Thyroid gland (tissue), 4 donors: Measurements from ENCODE around the gene HOXC4. TPM values are rescaled to one million over a fixed set of nuclear protein-coding genes. Genes with fewer than 3 reads are reported as not detected.

Source experiments
- DNase-seq, 2 donors: peaks; one replicate each; pipeline ENCODE4 v3.0.0-alpha.2; 2019
- H3K27ac ChIP-seq, 3 donors: fragments of 200-600 bp; sonication (generic); 1 replicate in 2 of 3; 2 replicates in 1 of 3; pipeline ENCODE4 v1.5.1; 2016 to 2019; ENCODE audit warnings: mild to moderate bottlenecking in 1 of 3, moderate library complexity in 1 of 3
- H3K27me3 ChIP-seq: fragments of 200-600 bp; sonication (generic); one replicate; pipeline ENCODE4 v1.5.1; 2019
- H3K36me3 ChIP-seq, 2 donors: fragments of 200-600 bp; sonication (generic); one replicate each; pipeline ENCODE4 v1.5.1; 2016 to 2019
- H3K4me1 ChIP-seq, 2 donors: fragments of 200-600 bp; sonication (generic); one replicate each; pipeline ENCODE4 v1.5.1; 2017 to 2019
- H3K4me3 ChIP-seq, 3 donors: fragments of 200-600 bp; sonication (generic); replicated peaks in 1 of 3; 1 replicate in 2 of 3; 2 replicates in 1 of 3; pipeline ENCODE4 v1.5.1; 2016; ENCODE audit warnings: mild to moderate bottlenecking in 1 of 3
- H3K9me3 ChIP-seq: fragments of 200-600 bp; sonication (generic); one replicate; pipeline ENCODE4 v1.5.1; 2017
- POLR2A ChIP-seq, 2 donors: fragments of 450-650 bp; IDR thresholded peaks; one replicate each; pipeline ENCODE4 v1.6.1; 2017; ENCODE audit warnings: antibody characterized with exemption in 2 of 2, mild to moderate bottlenecking in 2 of 2, moderate library complexity in 1 of 2
- WGBS, 2 donors: methylation state at CpG; one replicate each; pipeline ENCODE4 v1.1.5; 2017; 5-methylcytosine and 5-hydroxymethylcytosine counted together
- intact Hi-C: fragments of 100-400 bp; cut with DNase I; formaldehyde crosslinking; loops from one replicate; pipeline ENCODE4 v1.15.1; 2023
- total RNA-seq, 4 donors: library from RNA; depleted of rRNA; stranded (reverse); fragments of >200 nt; gene quantifications; one replicate each; pipeline ENCODE4 v1.2.3, GENCODE V29; 2016
- TF ChIP-seq, protein P1 (sequence below), 6 experiments: fragments of 200-600 bp in 3 of 6; fragments of 450-650 bp in 3 of 6; sonication (generic) in 3 of 6; IDR thresholded peaks; one replicate each; pipeline ENCODE4 v1.5.1; 2016 to 2019; ENCODE audit warnings: antibody characterized with exemption in 6 of 6, mild to moderate bottlenecking in 2 of 6, inconsistent platforms in 1 of 6, moderate library complexity in 1 of 6

HOXC4 gene
- total RNA-seq, 4 donors from 2014 or later: 0.22 to 0.27 TPM; not detected in 2

DNA sequence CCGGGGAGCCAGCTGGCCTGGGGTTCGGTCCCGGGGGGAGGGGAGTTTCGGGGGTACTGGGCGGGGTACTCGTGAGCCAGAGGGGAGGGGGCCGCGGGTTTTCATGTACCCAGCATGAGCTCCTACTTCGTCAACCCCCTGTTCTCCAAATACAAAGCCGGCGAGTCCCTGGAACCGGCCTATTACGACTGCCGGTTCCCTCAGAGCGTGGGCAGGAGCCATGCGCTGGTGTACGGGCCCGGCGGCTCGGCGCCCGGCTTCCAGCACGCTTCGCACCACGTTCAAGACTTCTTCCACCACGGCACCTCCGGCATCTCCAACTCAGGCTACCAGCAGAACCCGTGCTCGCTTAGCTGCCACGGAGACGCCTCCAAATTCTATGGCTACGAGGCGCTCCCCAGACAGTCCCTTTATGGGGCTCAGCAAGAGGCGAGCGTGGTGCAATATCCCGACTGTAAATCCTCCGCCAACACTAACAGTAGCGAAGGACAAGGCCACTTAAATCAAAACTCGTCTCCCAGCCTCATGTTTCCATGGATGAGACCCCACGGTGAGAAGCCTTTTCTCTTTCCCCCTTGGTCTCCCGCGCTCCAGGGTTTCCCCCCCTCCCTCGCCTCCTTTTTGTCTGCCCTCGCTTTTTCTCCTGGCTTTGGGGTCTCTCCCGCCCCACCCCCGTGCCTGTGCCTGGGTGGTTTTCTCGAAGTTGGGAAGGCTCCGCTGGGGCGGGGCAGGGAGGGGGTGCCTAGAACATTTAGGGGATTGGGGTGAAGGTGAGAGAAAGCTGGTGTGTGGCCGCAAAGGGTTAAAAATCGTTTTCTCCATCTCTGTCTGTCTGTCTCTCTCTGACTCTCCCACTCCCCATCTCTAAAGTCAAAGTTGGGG lies 44.2 kb upstream of the HOXC4 start:
- Histone ChIP-seq H3K36me3 (no peaks in the 10 kb centered on the region), H3K27ac (no peak overlapping the region)
- no peak for DNase-seq

DNA sequence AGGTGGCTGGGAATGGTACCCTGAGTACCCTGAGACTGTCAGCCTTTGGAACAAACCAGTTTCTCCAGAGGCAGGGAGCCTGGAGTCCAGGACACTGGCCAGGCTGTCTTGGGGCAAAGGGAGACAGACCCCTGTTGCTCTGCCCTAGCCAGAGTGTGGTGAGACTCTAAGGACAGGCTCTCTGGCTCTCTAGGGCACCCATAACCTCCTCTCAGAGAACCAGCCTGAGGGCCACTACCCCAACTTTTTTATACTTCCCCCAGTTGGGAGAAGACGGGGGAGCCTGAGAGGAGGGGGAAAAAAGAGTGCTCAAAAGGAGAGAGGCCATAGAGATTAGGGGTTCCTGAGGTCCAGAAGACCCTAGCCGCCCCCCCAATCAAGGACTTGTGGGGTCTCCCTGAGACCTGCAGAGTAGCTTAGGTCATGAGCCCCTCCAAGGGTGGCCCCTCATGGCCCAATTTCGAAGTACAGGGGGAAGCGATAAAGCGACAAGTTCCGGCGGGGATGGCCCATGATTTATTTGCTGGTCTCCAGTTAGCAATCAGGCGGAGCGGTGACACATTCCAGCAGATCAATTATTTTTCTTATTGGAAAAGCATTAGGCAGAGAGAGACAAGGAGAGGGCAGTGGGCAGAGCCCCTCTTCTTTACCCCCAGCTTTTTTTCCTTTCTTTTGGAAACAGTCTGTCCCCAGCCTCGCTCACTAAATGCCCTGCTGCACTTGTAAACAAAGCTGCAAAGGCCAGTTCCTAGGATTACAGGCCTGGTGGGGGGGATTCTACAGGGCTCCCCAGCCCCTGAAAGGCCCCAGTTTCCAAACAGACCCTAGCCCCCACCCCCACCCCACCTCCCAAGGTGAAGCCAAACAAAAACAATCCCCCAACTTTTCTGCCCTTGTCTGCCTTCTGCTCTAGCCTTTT lies 43.3 kb upstream of the HOXC4 start:
- DNase-seq: no peak
- H3K4me1 ChIP-seq: peaks cover 0 to 22% of the 10 kb centered on the region in 2 donors

More for the DNA sequence above, 44.2 kb upstream of the HOXC4 start:
- H3K4me1 ChIP-seq: peaks cover 0 to 20% of the 10 kb centered on the region in 2 donors
- no peak for TF ChIP-seq POLR2A (IDR thresholded peaks at IDR 0.05)
- TF ChIP-seq, protein P1, sequence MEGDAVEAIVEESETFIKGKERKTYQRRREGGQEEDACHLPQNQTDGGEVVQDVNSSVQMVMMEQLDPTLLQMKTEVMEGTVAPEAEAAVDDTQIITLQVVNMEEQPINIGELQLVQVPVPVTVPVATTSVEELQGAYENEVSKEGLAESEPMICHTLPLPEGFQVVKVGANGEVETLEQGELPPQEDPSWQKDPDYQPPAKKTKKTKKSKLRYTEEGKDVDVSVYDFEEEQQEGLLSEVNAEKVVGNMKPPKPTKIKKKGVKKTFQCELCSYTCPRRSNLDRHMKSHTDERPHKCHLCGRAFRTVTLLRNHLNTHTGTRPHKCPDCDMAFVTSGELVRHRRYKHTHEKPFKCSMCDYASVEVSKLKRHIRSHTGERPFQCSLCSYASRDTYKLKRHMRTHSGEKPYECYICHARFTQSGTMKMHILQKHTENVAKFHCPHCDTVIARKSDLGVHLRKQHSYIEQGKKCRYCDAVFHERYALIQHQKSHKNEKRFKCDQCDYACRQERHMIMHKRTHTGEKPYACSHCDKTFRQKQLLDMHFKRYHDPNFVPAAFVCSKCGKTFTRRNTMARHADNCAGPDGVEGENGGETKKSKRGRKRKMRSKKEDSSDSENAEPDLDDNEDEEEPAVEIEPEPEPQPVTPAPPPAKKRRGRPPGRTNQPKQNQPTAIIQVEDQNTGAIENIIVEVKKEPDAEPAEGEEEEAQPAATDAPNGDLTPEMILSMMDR (IDR thresholded peaks at IDR 0.05): no peak
- intact Hi-C loops: loop anchor here (5.0 kb wide), 1 partner anchor 193 kb away; no protein-coding TSS in a partner anchor
- WGBS, 2 donors: 4% methylated on average over 40 to 47 of the region's 51 CpGs
- H3K27me3 ChIP-seq: peaks cover 64% of the 10 kb centered on the region
- H3K9me3 ChIP-seq: no peaks in the 10 kb centered on the region
- no peak overlapping the region for H3K4me3 ChIP-seq

DNA sequence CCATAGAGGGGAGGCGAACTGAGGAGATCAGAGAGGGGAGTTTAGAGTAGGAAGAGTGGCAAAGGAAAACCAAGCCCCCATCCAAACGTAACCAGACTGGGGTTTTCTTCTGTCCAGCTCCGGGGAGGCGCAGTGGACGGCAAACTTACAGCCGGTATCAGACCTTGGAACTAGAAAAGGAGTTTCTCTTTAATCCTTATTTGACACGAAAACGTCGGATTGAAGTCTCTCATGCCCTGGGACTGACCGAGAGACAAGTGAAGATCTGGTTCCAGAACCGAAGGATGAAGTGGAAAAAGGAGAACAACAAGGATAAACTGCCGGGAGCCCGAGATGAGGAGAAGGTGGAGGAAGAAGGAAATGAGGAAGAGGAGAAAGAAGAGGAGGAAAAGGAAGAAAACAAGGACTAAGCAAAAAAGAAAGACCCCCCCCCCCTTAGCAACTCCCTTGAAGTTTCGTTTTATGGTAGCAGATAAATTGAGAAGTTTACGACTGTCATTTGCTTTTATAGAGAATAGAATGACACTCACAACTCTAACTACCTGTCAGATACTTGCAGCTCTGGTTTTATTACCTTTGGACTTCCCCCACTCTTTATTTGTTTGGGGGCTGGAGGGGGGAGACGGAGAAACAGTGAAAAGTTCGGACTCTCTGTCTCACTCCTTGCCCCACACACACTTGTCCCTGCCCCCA lies 42.5 kb upstream of the HOXC4 start:
- H3K9me3 ChIP-seq: no peaks in the 10 kb centered on the region
- H3K36me3 ChIP-seq: no peaks in the 10 kb centered on the region
- intact Hi-C loops: no loop called here
- no peak for DNase-seq
- peaks cover 69% of the 10 kb centered on the region for H3K27me3 ChIP-seq
- 7 to 10% methylated on average over 17 of the region's 17 CpGs for WGBS, 2 donors
- H3K4me1 ChIP-seq: peaks cover 0 to 16% of the 10 kb centered on the region in 2 donors
- no peak overlapping the region for H3K4me3 ChIP-seq
- no peak overlapping the region for H3K27ac ChIP-seq
- TF ChIP-seq, protein P1 (IDR thresholded peaks at IDR 0.05): no peak
- TF ChIP-seq POLR2A (IDR thresholded peaks at IDR 0.05): no peak

More for the DNA sequence above, 43.3 kb upstream of the HOXC4 start:
- no peaks in the 10 kb centered on the region for H3K36me3 ChIP-seq
- WGBS, 2 donors: 13 to 30% methylated on average over 10 of the region's 10 CpGs
- H3K27me3 ChIP-seq: peaks cover 65% of the 10 kb centered on the region
- no peak overlapping the region for H3K4me3 ChIP-seq
- intact Hi-C loops: no loop called here
- H3K9me3 ChIP-seq: no peaks in the 10 kb centered on the region
- H3K27ac ChIP-seq: no peak overlapping the region
- TF ChIP-seq, protein P1 (IDR thresholded peaks at IDR 0.05): no peak
- TF ChIP-seq POLR2A (IDR thresholded peaks at IDR 0.05): no peak

DNA sequence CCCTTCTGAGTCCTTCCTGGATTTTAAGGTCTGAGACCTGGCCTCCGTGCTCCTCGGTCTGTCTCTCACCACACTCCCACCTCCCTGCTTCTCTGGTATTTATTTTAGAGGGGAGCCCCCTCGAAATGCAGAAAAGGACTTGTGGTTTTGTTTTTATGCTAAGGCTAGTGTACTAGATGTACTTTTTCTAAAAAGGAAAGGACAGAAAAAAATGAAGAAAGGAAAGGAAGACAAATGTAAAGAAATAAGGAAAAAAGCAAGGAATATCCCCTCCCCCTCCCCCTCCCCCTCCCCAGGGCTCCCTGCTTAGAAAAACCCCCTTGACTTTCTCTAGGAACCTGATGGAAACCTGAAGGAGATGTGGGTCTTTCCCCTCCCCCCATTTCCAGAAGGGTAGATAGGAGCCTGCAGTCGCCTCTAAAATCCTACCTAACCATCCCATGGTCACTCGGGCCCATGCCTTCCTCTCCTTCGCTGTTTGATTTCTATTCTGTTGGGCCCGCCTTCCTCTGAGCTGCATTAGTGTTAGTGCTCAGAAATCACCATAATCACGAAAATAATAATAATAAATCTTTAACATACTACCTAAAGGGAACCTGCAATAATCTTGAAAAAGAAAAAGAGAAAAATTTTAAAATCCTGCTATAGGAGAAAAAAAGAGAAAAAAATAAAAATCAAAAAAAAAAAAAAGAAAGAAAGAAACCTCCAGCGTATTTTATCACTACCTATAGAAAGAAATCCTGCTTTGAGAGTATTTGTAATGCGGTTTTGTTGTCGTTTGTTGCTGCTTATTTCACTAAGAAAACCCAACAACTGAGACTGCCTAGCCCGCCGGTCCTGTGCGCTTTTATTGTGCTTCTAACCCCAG lies 41.7 kb upstream of the HOXC4 start:
- Histone ChIP-seq H3K27ac (no peak overlapping the region), H3K4me3 (no peak overlapping the region), H3K27me3 (peaks cover 69% of the 10 kb centered on the region), H3K4me1 (peaks cover 0 to 9% of the 10 kb centered on the region in 2 donors), H3K36me3 (no peaks in the 10 kb centered on the region), H3K9me3 (no peaks in the 10 kb centered on the region)
- TF ChIP-seq, protein P1 (IDR thresholded peaks at IDR 0.05): no peak
- no peak for TF ChIP-seq POLR2A (IDR thresholded peaks at IDR 0.05)
- intact Hi-C loops: no loop called here
- WGBS, 2 donors: 18 to 29% methylated on average over 14 of the region's 14 CpGs
- DNase-seq: no peak
